ENCODE results near the gene WNK4. TPM values are rescaled to one million over a fixed set of nuclear protein-coding genes. Genes with fewer than 3 reads are reported as not detected.

Gene WNK4
- total RNA-seq, 4 donors from 2014 or later = 0.13 to 0.45 TPM; not detected in 2

- H3K4me1 ChIP-seq = no peaks in the 10 kb centered on the region
- H3K9me3 ChIP-seq = no peaks in the 10 kb centered on the region
- intact Hi-C loops (cut with DNase I) = no loop called here
- TF ChIP-seq POLR2A (IDR thresholded peaks at IDR 0.05) = no peak
- peak; percentile 76 to 98 (median 90) for TF ChIP-seq CTCF (IDR thresholded peaks at IDR 0.05)
- no peak overlapping the region for H3K27ac ChIP-seq
- H3K4me3 ChIP-seq (replicated peaks in 1 of 3) = no peak overlapping the region
- 41 to 46% methylated on average over 6 of the region's 6 CpGs for WGBS, 2 donors
- H3K27me3 ChIP-seq = no peaks in the 10 kb centered on the region
- H3K36me3 ChIP-seq = peaks cover 33 to 46% of the 10 kb centered on the region in 2 donors
- peak; percentile 21 to 29 for DNase-seq
These were observed 63.0 kb downstream of the WNK4 start for GRCh38 chr17:42843358-42843934.

DNA sequence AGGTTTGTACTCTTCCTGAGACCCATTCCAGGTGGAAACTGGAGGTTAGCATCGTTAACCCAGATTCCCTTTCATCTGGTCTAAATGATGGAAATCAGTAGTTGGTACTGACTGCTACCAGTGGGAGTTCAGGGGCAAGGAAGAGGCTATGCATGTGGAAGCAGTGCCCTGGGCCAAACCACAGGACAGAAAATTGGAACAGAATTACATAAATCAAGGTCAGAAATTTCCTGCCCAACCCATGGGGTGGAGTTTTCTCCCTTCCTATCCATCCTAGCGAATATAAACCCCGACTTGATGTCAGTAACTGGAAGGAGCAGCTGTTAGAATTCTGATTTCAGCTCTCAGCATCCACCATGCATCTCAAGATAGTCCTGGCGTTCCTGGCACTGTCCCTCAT lies 63.9 kb downstream of the WNK4 start, which contains the start of gene AOC2:
Gene AOC2 (plus strand): TSS at position 310 of the 400 bp plus-strand sequence. CDS start 47 bp downstream, at position 357.
- H3K36me3 ChIP-seq = peaks cover 24 to 38% of the 10 kb centered on the region in 2 donors
- H3K27ac ChIP-seq = no peak within 1 kb of the TSS
- intact Hi-C loops (cut with DNase I) = no loop called here
- H3K9me3 ChIP-seq = no peaks in the 10 kb centered on the region
- 75 to 83% methylated on average over 4 of the region's 4 CpGs for WGBS, 2 donors
- no peaks in the 10 kb centered on the region for H3K27me3 ChIP-seq
- no peak for DNase-seq
- TF ChIP-seq POLR2A (IDR thresholded peaks at IDR 0.05) (no peak), CTCF (IDR thresholded peaks at IDR 0.05) (no peak)
- H3K4me3 ChIP-seq (replicated peaks in 1 of 3) = no peak within 1 kb of the TSS
- peaks cover 0 to 4% of the 10 kb centered on the region in 2 donors for H3K4me1 ChIP-seq

- intact Hi-C loops (cut with DNase I) = loop anchor here (5.0 kb wide), 1 partner anchor 92 kb away; no protein-coding TSS in a partner anchor
- Histone ChIP-seq H3K4me1 (peaks cover 6 to 11% of the 10 kb centered on the region in 2 donors), H3K9me3 (no peaks in the 10 kb centered on the region), H3K4me3 (replicated peaks in 1 of 3) (no peak overlapping the region), H3K36me3 (peaks cover 18 to 31% of the 10 kb centered on the region in 2 donors), H3K27ac (no peak overlapping the region), H3K27me3 (no peaks in the 10 kb centered on the region)
- no peak for DNase-seq
- 89 to 98% methylated on average over 7 to 8 of the region's 24 CpGs for WGBS, 2 donors
- TF ChIP-seq POLR2A (IDR thresholded peaks at IDR 0.05) (no peak), CTCF (IDR thresholded peaks at IDR 0.05) (no peak)
These were observed 64.5 kb downstream of the WNK4 start for GRCh38 chr17:42844761-42845555.

- Histone ChIP-seq H3K4me1 (peaks cover 8 to 15% of the 10 kb centered on the region in 2 donors), H3K4me3 (replicated peaks in 1 of 3) (no peak overlapping the region), H3K36me3 (peaks cover 14 to 25% of the 10 kb centered on the region in 2 donors), H3K27me3 (no peaks in the 10 kb centered on the region), H3K9me3 (no peaks in the 10 kb centered on the region), H3K27ac (no peak overlapping the region)
- WGBS, 2 donors = 89 to 93% methylated on average over 11 to 12 of the region's 12 CpGs
- intact Hi-C loops (cut with DNase I) = loop anchor here (5.0 kb wide), 1 partner anchor 92 kb away; no protein-coding TSS in a partner anchor
- no peak for DNase-seq
- TF ChIP-seq POLR2A (IDR thresholded peaks at IDR 0.05) (no peak), CTCF (IDR thresholded peaks at IDR 0.05) (no peak)
These were observed 65.1 kb downstream of the WNK4 start for GRCh38 chr17:42845556-42845917.

All from thyroid gland (tissue), 4 donors.